Stimulated activated naive CD8-positive, alpha-beta T cell treated with anti-CD3 and anti-CD28 coated beads, Interleukin-15, amount 100 ng/mL, for 72 hours (primary cell): ENCODE measurements around the gene KLRK1.
"Not testable (repeated sequence)": the region's sequence is repeated elsewhere in the genome, so short reads cannot be mapped to it uniquely, and the experiment has no call there.

Experiments used
- ATAC-seq: fragments of 150-1000 bp; cut with Tn5 transposase; 2 replicates; pipeline ENCODE4 v1.10.0; 2021; ENCODE audit warnings: mild to moderate bottlenecking, moderate library complexity
- DNase-seq, 2 donors: peaks; one replicate each; pipeline ENCODE4 v3.0.0; 2021 to 2022
- H3K27ac Mint-ChIP-seq, 2 donors: one replicate each; pipeline ENCODE4 v1.8.0; 2022; ENCODE audit warnings: mild to moderate bottlenecking in 2 of 2, mixed read lengths in 2 of 2, moderate library complexity in 2 of 2
- H3K27me3 Mint-ChIP-seq: one replicate; pipeline ENCODE4 v1.8.0; 2022; ENCODE audit warnings: mixed read lengths
- H3K4me1 Mint-ChIP-seq: one replicate; pipeline ENCODE4 v1.8.0; 2022; ENCODE audit warnings: mild to moderate bottlenecking, mixed read lengths
- H3K4me3 Mint-ChIP-seq, 2 donors: one replicate each; pipeline ENCODE4 v1.8.0; 2022; ENCODE audit warnings: mild to moderate bottlenecking in 2 of 2, mixed read lengths in 2 of 2, moderate library complexity in 1 of 2
- H3K9me3 Mint-ChIP-seq, 2 donors: one replicate each; pipeline ENCODE4 v1.8.0; 2022; ENCODE audit warnings: mixed read lengths in 2 of 2

Gene KLRK1

DNA sequence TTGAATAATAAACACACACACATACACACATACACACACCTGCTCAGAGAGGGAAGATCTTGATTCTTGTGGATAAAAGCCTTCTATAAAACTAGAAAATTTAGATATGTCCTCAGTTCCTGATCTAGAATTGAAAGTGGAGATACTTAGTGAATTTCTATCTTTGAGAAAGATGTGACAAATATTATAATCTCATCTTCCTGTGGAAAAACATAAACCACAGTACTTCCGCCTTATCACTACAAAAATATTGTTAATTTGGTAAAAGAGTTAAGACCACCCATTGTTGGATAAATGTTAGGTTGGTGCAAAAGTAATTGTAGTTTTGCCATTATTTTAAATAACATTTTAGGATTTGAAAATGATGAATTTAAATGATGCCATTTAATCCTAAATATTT lies at the start of gene KLRK1:
Gene KLRK1 (minus strand): TSS at position 138 of the 400 bp plus-strand sequence. CDS start 1,231 bp downstream, outside the sequence.
- no peak for ATAC-seq
- Mint-ChIP-seq H3K4me1 (peaks cover 28% of the 10 kb centered on the region), H3K27me3 (no peaks in the 10 kb centered on the region), H3K9me3 (no peaks in the 10 kb centered on the region), H3K4me3 (peak within 1 kb of the TSS; percentile 84 to 87), H3K27ac (peak within 1 kb of the TSS; percentile 92 to 95)
- no peak for DNase-seq

DNA sequence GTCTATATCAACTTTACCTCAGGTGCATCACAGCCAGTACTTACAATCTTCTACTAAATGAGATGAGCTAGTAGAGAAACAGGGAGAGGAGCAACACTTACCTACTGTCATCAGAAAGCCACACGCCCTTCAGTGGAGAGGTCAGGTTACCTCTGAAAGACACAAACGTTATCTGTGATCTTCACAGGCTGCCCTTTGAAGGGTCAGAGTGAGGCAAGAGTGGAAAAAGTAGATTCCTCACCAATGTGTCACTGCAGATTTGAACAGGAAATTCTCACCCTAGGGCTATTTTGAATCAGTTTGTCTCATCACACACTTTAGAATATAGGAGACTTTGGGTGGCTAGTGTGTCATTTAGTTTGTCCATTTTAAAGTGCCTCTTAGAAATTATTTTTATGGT lies 47.8 kb upstream of the KLRK1 start:
- not testable (repeated sequence) for H3K27ac Mint-ChIP-seq, H3K4me3 Mint-ChIP-seq, DNase-seq, H3K9me3 Mint-ChIP-seq, H3K4me1 Mint-ChIP-seq, H3K27me3 Mint-ChIP-seq
- peak; percentile 85 for ATAC-seq

GRCh38 chr12:10435816-10436215 lies 46.0 kb upstream of the KLRK1 start, which contains the start of gene KLRC2:
Gene KLRC2 (minus strand): TSS chr12:10436010. CDS start chr12:10435986, 24 bp downstream.
- peak within 1 kb of the TSS in 1 of 2 donors; percentile 69 for H3K4me3 Mint-ChIP-seq
- DNase-seq (peak in 1 of 2 donors; percentile 19), ATAC-seq (peak; percentile 92)
- not testable (repeated sequence) for H3K4me1 Mint-ChIP-seq, H3K9me3 Mint-ChIP-seq, H3K27me3 Mint-ChIP-seq, H3K27ac Mint-ChIP-seq

- not testable (repeated sequence) for H3K27me3 Mint-ChIP-seq, H3K27ac Mint-ChIP-seq, DNase-seq, H3K4me3 Mint-ChIP-seq, H3K9me3 Mint-ChIP-seq, H3K4me1 Mint-ChIP-seq
- ATAC-seq, result peak; percentile 95
Observed at GRCh38 chr12:10430623-10431022, 40.8 kb upstream of the KLRK1 start.

- H3K9me3 Mint-ChIP-seq, H3K4me1 Mint-ChIP-seq, H3K4me3 Mint-ChIP-seq, ATAC-seq, H3K27ac Mint-ChIP-seq, H3K27me3 Mint-ChIP-seq, DNase-seq: not testable (repeated sequence)
Observed at GRCh38 chr12:10425938-10426337, 36.1 kb upstream of the KLRK1 start.

- peak; percentile 48 for ATAC-seq
- H3K4me3 Mint-ChIP-seq, DNase-seq, H3K4me1 Mint-ChIP-seq, H3K27ac Mint-ChIP-seq, H3K27me3 Mint-ChIP-seq, H3K9me3 Mint-ChIP-seq: not testable (repeated sequence)
Observed at GRCh38 chr12:10424260-10424899, 34.5 kb upstream of the KLRK1 start.

DNA sequence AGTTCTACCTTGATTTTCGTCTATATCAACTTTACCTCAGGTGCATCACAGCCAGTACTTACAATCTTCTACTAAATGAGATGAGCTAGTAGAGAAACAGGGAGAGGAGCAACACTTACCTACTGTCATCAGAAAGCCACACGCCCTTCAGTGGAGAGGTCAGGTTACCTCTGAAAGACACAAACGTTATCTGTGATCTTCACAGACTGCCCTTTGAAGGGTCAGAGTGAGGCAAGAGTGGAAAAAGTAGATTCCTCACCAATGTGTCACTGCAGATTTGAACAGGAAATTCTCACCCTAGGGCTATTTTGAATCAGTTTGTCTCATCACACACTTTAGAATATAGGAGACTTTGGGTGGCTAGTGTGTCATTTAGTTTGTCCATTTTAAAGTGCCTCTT lies 32.3 kb upstream of the KLRK1 start:
- not testable (repeated sequence) for H3K27me3 Mint-ChIP-seq, H3K4me1 Mint-ChIP-seq, H3K9me3 Mint-ChIP-seq, H3K27ac Mint-ChIP-seq, H3K4me3 Mint-ChIP-seq
- DNase-seq, result peak in 1 of 2 donors; percentile 44
- peak; percentile 97 for ATAC-seq

DNA sequence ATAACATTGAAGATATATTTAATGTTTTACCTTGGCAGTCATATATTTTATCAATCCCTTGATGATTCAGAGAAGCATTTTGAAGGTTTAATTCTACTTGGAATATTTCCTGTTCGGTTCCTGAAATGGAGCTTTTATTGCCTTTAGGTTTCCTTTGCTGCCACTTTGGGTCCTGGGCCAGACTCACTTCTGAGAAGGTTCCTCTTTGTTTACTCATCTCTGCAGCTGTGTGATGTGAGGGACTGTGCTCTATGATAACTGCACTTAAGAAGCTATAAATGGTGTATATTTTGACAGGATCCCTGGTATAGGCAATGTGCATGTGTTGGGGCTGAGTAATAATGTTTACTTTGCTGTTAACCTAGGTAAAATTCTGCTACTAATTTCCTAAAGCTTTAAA lies 30.5 kb upstream of the KLRK1 start, which contains the start of gene KLRC3:
Gene KLRC3 (minus strand): TSS at position 262 of the 400 bp plus-strand sequence. CDS start 45 bp downstream, at position 217.
- ATAC-seq, result peak; percentile 62
- Mint-ChIP-seq H3K27ac (peak within 1 kb of the TSS; percentile 12 to 84), H3K4me3 (peak within 1 kb of the TSS; percentile 59 to 78)
- not testable (repeated sequence) for H3K27me3 Mint-ChIP-seq, H3K4me1 Mint-ChIP-seq, H3K9me3 Mint-ChIP-seq, DNase-seq

- DNase-seq, result peak in 1 of 2 donors; percentile 36
- H3K9me3 Mint-ChIP-seq, result no peaks in the 10 kb centered on the region
- peak within 1 kb of the TSS; percentile 77 to 80 for H3K4me3 Mint-ChIP-seq
- peak; percentile 91 for ATAC-seq
- H3K4me1 Mint-ChIP-seq, result peaks cover 18% of the 10 kb centered on the region
- no peaks in the 10 kb centered on the region for H3K27me3 Mint-ChIP-seq
- H3K27ac Mint-ChIP-seq, result peak within 1 kb of the TSS; percentile 65 to 75
Observed at GRCh38 chr12:10409392-10409791, 19.6 kb upstream of the KLRK1 start, which contains the start of gene KLRC4. Gene KLRC4 (minus strand): TSS chr12:10409757. CDS start chr12:10409575, 182 bp downstream.

GRCh38 chr12:10408842-10409241 lies 19.0 kb upstream of the KLRK1 start:
- H3K4me3 Mint-ChIP-seq, result peak overlapping the region; percentile 77 to 80
- no peaks in the 10 kb centered on the region for H3K27me3 Mint-ChIP-seq
- no peak for ATAC-seq
- no peak for DNase-seq
- H3K4me1 Mint-ChIP-seq, result peaks cover 18% of the 10 kb centered on the region
- H3K27ac Mint-ChIP-seq, result peak overlapping the region in 1 of 2 donors; percentile 65
- no peaks in the 10 kb centered on the region for H3K9me3 Mint-ChIP-seq

DNA sequence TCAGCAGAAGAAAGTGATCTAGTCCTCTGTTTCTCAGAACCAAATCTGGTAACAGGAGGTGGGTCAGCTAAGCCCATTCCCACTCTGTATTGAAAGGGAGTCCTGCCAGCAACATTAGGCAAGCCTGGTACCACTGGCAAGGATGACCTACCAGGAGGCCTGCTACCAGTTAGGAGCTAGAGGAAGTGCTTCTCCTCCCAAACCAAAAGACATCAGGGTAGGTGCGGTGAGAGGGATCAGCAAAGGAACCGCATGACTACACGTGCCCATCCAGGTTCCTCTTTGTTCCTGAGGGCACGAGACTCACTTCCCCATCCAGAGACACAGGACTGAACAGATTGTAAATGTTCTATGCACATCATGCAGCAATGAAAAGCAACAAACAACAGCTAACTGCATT lies 16.9 kb upstream of the KLRK1 start:
- no peaks in the 10 kb centered on the region for H3K9me3 Mint-ChIP-seq
- ATAC-seq, result no peak

GRCh38 chr12:10405294-10405693 lies 15.5 kb upstream of the KLRK1 start:
- ATAC-seq (peak; percentile 65), DNase-seq (no peak)
- Mint-ChIP-seq H3K27me3 (no peaks in the 10 kb centered on the region), H3K27ac (peak overlapping the region in 1 of 2 donors; percentile 15), H3K4me3 (peak overlapping the region in 1 of 2 donors; percentile 71), H3K9me3 (no peaks in the 10 kb centered on the region), H3K4me1 (peaks cover 36% of the 10 kb centered on the region)

More for the DNA sequence above, 16.9 kb upstream of the KLRK1 start:
- Mint-ChIP-seq H3K4me1 (peaks cover 28% of the 10 kb centered on the region), H3K27me3 (no peaks in the 10 kb centered on the region), H3K4me3 (peak overlapping the region; percentile 89 to 90), H3K27ac (peak overlapping the region; percentile 86 to 97)
- no peak for DNase-seq

GRCh38 chr12:10404798-10405197 lies 15.0 kb upstream of the KLRK1 start:
- ATAC-seq (no peak), DNase-seq (no peak)
- Mint-ChIP-seq H3K9me3 (no peaks in the 10 kb centered on the region), H3K4me3 (peak overlapping the region in 1 of 2 donors; percentile 71), H3K27me3 (no peaks in the 10 kb centered on the region), H3K4me1 (peaks cover 40% of the 10 kb centered on the region), H3K27ac (peak overlapping the region in 1 of 2 donors; percentile 37)

DNA sequence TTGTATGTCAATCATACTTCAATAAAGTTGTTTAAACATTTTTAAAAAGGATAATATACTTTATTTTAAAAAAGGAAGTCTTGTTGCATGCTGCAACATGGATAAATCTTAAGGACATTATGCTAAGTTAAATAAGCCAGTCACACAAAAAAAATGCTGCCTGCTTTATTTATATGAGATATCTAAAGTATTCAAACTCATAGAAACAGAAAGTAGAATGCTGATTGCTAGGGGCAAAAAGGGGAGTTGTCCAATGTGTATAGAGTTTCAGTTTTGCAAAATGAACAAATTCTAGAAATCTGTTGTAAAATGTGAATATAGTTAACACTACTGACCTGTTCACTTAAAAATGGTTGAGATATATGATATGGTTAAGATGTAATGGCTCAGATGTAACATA lies 11.0 kb upstream of the KLRK1 start:
- Mint-ChIP-seq H3K4me3 (peak overlapping the region; percentile 65 to 76), H3K9me3 (no peaks in the 10 kb centered on the region), H3K27ac (peak overlapping the region in 1 of 2 donors; percentile 29), H3K4me1 (peaks cover 51% of the 10 kb centered on the region), H3K27me3 (no peaks in the 10 kb centered on the region)
- DNase-seq (no peak), ATAC-seq (no peak)

DNA sequence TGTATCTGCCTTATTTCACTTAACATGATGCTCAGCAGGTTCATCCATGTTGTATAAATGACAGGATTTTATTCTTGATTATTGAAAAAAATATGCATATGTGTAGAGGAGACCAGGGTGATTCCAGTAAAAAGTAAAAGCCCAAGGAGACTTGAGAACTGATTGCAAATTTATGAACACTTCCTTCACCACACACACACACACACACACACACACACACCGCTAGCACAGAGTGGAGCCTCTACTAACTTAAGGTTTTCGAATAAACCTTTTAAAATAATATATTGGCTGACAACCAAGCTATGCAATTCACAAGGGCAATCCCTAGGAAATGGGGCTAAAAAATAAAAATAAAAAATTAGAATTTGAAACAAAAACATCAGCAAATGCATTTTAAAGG lies 8.3 kb upstream of the KLRK1 start:
- no peaks in the 10 kb centered on the region for H3K27me3 Mint-ChIP-seq
- DNase-seq (no peak), ATAC-seq (no peak)
- no peaks in the 10 kb centered on the region for H3K9me3 Mint-ChIP-seq
- H3K4me3 Mint-ChIP-seq, result peak overlapping the region; percentile 62 to 73
- H3K27ac Mint-ChIP-seq, result peak overlapping the region; percentile 4 to 63
- H3K4me1 Mint-ChIP-seq, result peaks cover 72% of the 10 kb centered on the region

- DNase-seq (peak in 1 of 2 donors; percentile 59), ATAC-seq (peak; percentile 76)
- Mint-ChIP-seq H3K4me3 (peak overlapping the region; percentile 24 to 62), H3K9me3 (no peaks in the 10 kb centered on the region), H3K27ac (peak overlapping the region in 1 of 2 donors; percentile 60), H3K27me3 (no peaks in the 10 kb centered on the region), H3K4me1 (peaks cover 76% of the 10 kb centered on the region)
Observed at GRCh38 chr12:10397296-10397695, 7.5 kb upstream of the KLRK1 start.
